ENCODE data around the gene DMXL1.

DNA sequence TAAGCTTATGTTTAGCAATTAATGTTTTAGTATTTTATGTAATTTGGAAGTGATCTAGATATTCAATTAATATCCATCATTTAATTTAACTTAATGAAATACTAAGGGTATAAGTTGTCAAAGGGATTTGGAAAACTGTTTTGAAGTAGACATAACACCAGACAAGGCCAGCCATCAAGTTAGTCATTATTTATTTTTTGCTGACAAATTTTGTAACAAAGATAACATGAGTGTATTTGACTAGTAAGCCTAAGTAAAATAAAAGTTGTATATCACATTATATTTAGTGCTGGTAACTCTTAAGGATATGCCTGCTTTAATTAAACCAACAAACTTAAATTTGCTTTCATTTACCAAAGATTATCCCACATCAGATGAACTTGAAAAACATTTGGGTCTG, 159.1 kb downstream of the DMXL1 start:
- TF ChIP-seq, protein P1, sequence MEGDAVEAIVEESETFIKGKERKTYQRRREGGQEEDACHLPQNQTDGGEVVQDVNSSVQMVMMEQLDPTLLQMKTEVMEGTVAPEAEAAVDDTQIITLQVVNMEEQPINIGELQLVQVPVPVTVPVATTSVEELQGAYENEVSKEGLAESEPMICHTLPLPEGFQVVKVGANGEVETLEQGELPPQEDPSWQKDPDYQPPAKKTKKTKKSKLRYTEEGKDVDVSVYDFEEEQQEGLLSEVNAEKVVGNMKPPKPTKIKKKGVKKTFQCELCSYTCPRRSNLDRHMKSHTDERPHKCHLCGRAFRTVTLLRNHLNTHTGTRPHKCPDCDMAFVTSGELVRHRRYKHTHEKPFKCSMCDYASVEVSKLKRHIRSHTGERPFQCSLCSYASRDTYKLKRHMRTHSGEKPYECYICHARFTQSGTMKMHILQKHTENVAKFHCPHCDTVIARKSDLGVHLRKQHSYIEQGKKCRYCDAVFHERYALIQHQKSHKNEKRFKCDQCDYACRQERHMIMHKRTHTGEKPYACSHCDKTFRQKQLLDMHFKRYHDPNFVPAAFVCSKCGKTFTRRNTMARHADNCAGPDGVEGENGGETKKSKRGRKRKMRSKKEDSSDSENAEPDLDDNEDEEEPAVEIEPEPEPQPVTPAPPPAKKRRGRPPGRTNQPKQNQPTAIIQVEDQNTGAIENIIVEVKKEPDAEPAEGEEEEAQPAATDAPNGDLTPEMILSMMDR (conservative IDR thresholded peaks at IDR 0.05; ENCODE audit: low read depth in 2 of 2) = no peak
- TF ChIP-seq EZH2 (IDR thresholded peaks at IDR 0.05; ENCODE audit: low read depth, unreplicated experiment) = no peak
- TF ChIP-seq, protein P2, sequence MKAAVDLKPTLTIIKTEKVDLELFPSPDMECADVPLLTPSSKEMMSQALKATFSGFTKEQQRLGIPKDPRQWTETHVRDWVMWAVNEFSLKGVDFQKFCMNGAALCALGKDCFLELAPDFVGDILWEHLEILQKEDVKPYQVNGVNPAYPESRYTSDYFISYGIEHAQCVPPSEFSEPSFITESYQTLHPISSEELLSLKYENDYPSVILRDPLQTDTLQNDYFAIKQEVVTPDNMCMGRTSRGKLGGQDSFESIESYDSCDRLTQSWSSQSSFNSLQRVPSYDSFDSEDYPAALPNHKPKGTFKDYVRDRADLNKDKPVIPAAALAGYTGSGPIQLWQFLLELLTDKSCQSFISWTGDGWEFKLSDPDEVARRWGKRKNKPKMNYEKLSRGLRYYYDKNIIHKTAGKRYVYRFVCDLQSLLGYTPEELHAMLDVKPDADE (IDR thresholded peaks at IDR 0.05) = no peak
